HG03196 (cell line): ENCODE data around the gene PPCDC.

Experiments used
- ATAC-seq: cut with Tn5 transposase; IDR thresholded peaks from one replicate; pipeline ENCODE4 v1.9.1; 2021; ENCODE audit not compliant: unreplicated experiment

Gene PPCDC

DNA sequence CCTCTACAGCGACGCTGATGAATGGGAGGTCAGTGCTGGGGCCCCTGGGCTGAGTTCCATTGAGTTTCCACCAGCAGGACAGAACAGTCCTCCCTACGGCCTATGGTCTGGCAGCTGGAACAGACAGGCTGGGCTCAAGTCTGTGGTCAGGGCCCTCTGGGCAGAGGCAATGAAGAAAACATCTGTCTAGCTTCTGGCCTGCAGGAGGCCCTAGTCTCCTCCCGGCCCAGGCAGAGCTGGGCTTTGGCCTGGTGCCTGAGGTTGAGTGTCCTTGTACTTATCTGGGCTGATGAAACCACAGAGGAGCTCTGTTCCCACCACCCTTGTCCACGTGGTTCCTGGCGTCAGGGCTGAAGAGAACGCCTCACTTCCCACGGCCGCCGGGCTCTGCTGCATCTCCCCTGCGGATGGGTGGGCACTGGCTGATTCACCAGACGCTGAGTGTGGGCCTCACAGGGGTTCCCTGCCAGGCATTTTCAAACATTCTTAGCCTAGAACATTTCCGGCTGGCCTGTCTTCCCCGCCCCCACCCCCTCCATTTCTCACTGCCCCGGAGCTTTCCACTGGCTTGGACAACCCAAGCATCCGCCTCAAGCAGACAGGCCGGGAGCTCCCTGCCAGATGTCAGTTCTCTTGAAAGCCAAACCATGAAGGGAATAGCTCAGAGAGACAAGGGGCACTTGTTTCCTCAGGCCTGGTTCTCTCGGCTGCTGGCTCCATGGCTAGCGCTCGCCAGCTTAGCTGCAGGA is 20.3 kb downstream of the PPCDC start:
- ATAC-seq = peak; percentile 33

GRCh38 chr15:75044258-75044878 is 21.0 kb downstream of the PPCDC start:
- ATAC-seq = no peak

DNA sequence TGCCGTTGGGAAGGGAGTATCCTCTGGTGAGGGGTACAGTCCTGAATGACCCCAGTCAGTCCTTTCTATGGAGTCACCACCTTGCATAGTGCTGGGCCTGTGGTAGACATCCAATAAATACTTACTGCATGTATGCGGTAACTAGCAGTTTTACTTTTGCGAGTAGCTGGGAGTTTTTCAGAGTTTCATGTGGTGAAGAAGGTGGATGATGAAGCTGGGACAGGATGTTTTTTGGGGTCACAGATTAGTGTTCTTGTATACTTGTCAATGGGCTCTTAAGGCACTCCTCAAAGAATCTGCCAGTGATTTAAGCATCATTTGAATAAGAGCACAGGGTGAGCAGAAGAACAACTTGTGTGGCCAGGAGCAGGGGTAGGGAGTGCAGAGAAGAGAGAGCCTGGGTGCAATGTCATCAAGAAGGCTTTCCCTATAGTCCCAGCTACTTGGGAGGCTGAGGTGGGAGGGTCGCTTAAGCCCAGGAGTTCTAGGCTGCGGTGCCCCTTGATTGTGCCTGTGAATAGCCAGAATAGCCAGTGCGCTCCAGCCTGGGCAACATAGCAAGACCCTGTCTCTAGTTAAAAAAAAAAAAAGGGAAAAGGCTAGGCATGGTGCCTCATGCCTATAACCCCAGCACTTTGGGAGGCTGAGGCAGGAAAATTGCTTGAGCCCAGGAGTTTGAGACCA is 22.1 kb downstream of the PPCDC start:
- ATAC-seq = no peak

DNA sequence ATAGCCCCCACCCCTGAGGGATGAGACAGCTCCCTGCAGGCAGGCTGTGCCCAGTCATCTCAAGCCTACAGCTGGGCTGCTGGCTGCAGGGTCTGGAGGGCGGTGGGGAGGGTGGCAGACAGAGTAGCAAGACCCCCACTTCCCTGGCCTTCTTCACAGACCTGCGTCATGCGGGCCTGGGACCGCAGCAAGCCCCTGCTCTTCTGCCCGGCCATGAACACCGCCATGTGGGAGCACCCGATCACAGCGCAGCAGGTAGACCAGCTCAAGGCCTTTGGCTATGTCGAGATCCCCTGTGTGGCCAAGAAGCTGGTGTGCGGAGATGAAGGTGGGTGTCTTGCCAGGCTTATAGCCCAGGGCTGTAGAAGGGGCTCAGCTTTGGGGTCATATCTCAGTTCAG is 25.0 kb downstream of the PPCDC start:
- ATAC-seq = no peak

DNA sequence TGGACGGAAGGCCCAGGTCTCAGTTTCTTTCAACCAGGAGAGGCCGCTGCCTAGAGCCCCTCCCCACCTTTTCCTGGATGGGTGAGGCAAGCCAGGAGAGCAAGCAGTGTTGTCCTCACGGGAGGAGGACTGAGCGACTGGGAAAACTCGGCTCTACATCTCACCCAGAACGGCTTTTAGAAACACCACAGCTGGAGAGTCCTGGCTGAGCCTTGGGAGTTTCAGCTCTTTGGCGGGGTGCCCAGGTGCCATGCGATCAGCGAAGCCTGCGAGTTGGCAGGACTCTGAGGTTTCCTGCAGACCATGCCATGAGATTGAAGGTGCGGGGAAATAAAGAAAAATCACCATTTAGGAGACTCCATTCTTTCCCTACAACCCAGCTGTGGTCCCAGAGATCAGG is 26.0 kb downstream of the PPCDC start:
- no peak for ATAC-seq

- no peak for ATAC-seq
Observed at GRCh38 chr15:75050283-75050682, 26.9 kb downstream of the PPCDC start.

DNA sequence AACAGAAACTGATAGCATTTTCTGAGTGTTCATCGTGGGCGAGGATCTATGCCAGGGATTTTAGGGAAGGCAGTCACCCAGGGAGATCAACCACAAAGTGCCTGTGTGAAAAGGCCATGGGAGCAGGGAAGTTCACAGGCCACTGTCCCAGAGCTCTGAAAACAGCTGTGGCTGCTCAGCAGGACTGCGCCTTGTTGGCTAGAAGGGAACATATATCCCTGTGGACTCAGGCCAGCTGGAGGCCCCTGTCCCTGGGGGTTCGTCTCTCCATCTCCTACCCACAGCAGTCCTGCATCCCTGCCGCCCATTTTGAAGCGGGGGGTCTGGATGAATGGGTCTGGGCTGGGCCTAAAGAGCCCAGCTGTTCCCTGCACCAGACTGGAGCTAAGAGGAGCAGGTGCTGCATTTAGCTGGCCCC is 27.8 kb downstream of the PPCDC start:
- ATAC-seq = no peak

DNA sequence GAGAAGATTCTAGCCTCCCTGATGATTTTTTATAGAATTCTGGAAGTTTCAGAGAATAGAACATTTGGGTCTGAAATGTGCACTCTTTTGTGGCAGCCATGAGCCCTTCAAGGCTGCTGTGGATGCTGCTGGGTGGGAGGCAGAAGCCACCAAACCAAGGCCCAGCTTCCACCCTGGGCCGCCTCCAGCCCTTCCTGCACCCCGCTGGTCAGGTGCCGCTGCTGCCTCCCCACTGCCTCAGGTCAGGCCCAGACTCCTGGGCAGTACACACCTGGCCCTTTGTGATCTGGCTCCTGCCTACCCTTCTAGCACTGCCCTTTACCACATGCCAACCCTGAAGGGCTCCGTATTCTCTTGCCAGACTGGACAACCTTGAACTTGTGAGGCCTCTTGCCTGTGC is 28.3 kb downstream of the PPCDC start:
- no peak for ATAC-seq

DNA sequence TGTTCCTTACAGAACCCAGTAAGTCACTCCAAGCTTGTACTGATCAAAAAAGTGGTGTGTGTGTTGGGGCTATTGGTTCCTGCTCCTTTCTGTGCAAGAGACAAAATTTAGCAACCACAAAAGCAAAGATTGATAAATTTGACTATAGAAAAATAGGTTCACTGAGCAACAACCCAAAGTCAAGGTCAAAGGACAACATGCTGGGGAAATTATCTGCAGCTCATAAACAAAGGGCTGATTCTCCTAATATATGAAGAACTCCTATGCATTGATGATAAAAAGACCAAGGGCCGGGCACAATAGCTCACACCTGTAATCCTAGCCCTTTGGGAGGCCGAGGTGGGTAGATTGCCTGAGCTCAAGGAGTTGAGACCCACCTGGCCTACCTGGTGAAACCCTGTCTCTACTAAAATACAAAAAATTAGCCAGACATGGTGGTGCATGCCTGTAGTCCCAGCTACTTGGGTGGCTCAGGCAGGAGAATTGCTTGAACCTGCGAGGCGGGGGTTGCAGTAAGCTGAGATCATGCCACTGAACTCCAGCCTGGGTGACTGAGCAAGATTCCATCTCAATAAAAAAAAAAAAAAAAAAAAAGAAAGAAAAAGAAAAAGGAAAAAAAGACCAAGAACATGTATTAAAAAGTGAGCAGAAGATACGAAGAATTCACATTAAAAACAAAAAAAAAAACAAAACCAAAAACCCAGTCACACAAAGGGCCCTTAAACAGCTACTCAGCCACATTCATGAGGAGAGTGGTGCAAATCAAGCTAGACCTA is 29.8 kb downstream of the PPCDC start:
- ATAC-seq = no peak

- ATAC-seq = no peak
Observed at GRCh38 chr15:75053748-75054125, 30.3 kb downstream of the PPCDC start.

DNA sequence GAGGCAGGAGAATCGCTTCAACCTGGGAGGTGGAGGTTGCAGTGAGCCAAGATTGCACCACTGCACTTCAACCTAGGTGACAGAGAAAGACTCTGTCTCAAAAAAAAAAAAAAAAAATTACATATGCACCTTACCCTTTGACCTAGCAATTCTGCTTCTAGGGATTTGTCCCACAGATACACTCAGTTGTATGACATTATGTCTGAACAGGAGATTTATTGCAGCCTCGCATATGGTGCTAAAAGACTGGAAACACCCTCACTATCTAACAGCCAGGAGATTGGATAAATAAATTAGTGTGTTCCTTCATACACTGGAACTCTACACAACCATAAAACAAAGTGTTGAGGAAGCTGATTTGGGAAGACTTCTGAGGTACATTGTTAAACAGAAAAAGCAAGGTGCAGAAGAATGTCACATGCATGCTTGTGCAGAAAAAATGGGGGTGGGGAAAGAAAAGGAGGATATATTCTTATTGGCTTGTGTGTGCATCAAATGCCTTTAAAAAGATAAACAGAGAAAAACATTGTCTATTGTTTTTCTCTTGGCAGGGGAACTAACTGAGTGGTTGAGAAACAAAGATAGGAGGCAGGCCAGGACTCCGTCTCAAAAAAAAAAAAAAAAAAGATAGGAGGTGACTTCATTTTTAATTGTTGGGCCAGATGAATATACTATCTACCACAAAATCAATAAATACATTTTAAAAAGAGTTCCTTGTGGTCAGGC is 30.9 kb downstream of the PPCDC start:
- ATAC-seq = no peak

- no peak for ATAC-seq
Observed at GRCh38 chr15:75056036-75056435, 32.6 kb downstream of the PPCDC start.

DNA sequence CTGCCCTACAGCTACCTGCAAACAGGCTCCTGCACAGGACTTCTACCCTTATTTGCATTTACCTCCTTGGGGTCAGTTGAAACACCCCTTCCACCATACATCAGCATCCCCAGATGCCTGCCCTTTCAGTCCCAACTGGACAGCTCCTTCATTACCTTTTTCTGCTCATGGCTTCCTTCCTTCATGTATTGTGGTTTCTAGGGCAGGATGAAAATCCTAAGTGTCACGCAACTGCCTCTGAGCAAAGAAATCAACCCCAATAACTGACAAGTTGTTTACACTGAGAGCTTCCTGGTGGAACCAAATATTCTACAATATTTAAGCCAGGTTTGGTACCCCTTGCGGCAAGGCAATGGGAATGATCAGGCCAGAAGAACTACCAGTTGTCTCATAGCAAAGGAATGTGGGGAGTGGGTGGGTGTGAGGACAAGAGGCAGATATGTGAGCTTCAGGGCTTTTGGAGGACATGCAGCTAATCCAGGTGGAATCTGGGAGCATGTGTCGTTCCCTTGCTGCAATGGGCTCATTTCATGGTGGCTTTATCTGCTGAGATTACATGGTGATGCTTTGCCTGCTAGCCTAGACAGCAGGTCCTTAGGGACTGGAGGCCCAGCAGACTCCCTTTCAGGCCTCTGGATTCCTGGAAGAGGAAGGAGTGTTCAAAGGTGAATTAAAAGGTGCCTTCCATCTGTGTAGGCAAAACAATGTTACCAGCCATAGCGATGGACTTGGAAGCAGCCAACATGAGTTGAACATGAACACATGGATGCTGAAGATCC is 34.9 kb downstream of the PPCDC start:
- no peak for ATAC-seq

DNA sequence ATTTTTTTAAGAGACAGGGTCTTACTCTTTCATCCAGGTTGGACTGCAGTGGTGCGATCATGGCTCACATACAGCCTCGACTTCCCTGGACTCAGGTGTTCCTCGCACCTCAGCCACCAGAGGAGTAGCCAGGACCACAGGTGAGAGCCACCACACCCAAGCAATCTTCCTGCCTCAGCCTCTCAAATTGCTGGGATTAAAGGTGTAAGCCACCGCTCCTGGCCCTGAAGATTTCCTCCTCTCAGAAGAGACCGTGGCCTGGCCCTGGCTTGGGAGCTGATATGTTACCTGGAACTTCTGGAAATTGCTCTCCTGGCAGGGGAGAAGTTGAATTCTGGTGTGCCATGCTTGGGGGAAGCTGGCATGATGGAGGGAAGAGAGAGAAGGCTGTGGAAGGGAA is 36.2 kb downstream of the PPCDC start:
- ATAC-seq = no peak

DNA sequence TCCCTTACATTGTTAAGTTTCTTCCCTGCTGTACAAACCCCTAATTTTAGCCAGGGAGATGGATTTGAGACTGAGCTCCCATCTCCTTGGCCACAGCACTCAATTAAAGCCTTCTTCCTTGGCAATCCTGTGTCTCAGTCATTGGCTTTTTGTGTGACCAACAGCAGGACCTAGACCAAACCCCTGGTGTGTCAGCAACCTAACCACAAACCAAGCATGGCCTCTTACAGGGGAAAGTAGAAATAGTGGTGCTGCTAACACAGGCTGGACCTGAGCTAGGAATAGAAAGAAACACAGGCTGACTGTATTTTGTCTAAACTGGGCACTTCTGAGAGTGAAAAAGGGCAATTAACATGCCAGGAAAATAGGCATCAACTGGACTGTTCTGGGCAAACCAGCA is 37.9 kb downstream of the PPCDC start:
- ATAC-seq = no peak

GRCh38 chr15:75062706-75063105 is 39.3 kb downstream of the PPCDC start:
- ATAC-seq = no peak

GRCh38 chr15:75063338-75063737 is 39.9 kb downstream of the PPCDC start:
- no peak for ATAC-seq

DNA sequence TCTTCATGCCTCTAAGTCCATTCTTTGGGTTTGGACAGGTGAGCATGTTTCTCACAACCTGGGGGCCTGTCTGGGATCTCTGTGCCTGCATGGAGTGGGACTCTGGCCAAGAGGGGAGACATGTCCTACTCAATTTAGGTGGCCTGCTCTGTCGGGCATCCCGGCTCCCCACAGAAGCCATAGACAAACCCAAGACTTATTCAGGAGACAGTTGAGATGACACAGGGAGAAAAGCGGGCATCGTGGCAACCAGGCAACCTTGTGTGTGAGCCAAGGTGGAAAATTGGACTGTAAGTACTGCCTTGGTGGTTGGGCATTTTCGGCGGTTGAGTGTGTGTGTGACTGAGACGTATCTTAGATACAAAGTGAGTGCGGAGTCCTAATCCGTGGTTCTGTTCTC is 40.5 kb downstream of the PPCDC start:
- ATAC-seq = no peak

- no peak for ATAC-seq
Observed at GRCh38 chr15:75064846-75065245, 41.5 kb downstream of the PPCDC start.

GRCh38 chr15:75065467-75065850 is 42.1 kb downstream of the PPCDC start:
- ATAC-seq = no peak
